ENCODE measurements around the gene OR5K4. TPM values are rescaled to one million over a fixed set of nuclear protein-coding genes. Genes with fewer than 3 reads are reported as not detected.

OR5K4 gene
- polyA plus RNA-seq, 2 of the 4 experiments (the other 2 are of a cell fraction) = not detected

- ATAC-seq = no peak
- H3K9me3 ChIP-seq = no peaks in the 10 kb centered on the region
- WGBS (ENCODE audit: missing lambda C conversion rate) = 24% methylated on average over 2 of the region's 2 CpGs
- no peak overlapping the region for H3K4me2 ChIP-seq
- POLR2A ChIA-PET = no interaction called here
- TF ChIP-seq, protein P1, sequence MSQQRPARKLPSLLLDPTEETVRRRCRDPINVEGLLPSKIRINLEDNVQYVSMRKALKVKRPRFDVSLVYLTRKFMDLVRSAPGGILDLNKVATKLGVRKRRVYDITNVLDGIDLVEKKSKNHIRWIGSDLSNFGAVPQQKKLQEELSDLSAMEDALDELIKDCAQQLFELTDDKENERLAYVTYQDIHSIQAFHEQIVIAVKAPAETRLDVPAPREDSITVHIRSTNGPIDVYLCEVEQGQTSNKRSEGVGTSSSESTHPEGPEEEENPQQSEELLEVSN (IDR thresholded peaks at IDR 0.05; ENCODE audit: borderline replicate concordance, low read depth) = no peak
- TF ChIP-seq HEYL (CRISPR knock-in tag; IDR thresholded peaks at IDR 0.05) (no peak), ZC3H11A (IDR thresholded peaks at IDR 0.05) (no peak), KDM5A (IDR thresholded peaks at IDR 0.05) (no peak), CEBPB (IDR thresholded peaks at IDR 0.05) (no peak), ZNF302 (CRISPR knock-in tag; IDR thresholded peaks at IDR 0.05) (no peak), POLR2A (IDR thresholded peaks at IDR 0.05; ENCODE audit: low read length) (no peak), CBX8 (IDR thresholded peaks at IDR 0.05) (no peak), POLR2AphosphoS2 (conservative IDR thresholded peaks at IDR 0.05; ENCODE audit: low read length) (no peak), JUNB (IDR thresholded peaks at IDR 0.05) (no peak), BHLHE40 (IDR thresholded peaks at IDR 0.05; ENCODE audit: low read depth, low read length) (no peak), RARB (CRISPR knock-in tag; IDR thresholded peaks at IDR 0.05) (no peak)
- TF ChIP-seq, protein P2, sequence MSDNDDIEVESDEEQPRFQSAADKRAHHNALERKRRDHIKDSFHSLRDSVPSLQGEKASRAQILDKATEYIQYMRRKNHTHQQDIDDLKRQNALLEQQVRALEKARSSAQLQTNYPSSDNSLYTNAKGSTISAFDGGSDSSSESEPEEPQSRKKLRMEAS (IDR thresholded peaks at IDR 0.05) = no peak
- TF ChIP-seq, protein P3, sequence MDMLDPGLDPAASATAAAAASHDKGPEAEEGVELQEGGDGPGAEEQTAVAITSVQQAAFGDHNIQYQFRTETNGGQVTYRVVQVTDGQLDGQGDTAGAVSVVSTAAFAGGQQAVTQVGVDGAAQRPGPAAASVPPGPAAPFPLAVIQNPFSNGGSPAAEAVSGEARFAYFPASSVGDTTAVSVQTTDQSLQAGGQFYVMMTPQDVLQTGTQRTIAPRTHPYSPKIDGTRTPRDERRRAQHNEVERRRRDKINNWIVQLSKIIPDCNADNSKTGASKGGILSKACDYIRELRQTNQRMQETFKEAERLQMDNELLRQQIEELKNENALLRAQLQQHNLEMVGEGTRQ (IDR thresholded peaks at IDR 0.05) = no peak
- CTCF ChIA-PET = interaction anchor here (1.5 to 2.6 kb wide), 2 partner anchors 8 to 287 kb away, joined by 3 to 27 read pairs; no protein-coding TSS in a partner anchor
- no peak for FAIRE-seq
- H3K27ac ChIP-seq = no peak overlapping the region
- no peak for DNase-seq (ENCODE audit: low read depth in 1 of 2, low spot score in 1 of 2)
- no peaks in the 10 kb centered on the region for H3K4me1 ChIP-seq
- no peak overlapping the region for H3K4me3 ChIP-seq
These were observed 27.4 kb upstream of the OR5K4 start for GRCh38 chr3:98326105-98326893.

DNA sequence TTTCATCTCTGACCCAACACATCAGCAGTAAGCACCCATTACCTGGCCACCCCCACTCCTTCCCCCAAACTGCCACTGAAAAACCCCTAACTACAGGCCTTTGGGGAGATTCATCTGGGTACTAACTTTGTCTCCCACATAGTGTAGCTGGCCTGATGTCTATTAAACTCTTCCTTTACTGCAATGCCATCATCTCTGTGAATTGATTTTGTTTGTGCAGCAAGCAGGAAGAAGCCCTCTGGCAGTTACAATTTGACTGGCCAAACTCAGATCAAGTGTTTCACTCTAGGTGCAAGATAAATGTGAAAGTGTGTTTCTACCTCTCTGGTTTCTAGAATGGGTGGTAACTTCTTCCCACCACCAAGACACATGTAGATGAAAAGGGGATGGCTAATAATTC is 26.7 kb upstream of the OR5K4 start:
- no peak for FAIRE-seq
- Histone ChIP-seq H3K27ac (no peak overlapping the region), H3K4me2 (no peak overlapping the region), H3K4me1 (no peaks in the 10 kb centered on the region), H3K9me3 (no peaks in the 10 kb centered on the region), H3K4me3 (no peak overlapping the region)
- no peak for TF ChIP-seq CHD2 (IDR thresholded peaks at IDR 0.05; ENCODE audit: low read length, partially characterized antibody)
- TF ChIP-seq NFE2L2 (conservative IDR thresholded peaks at IDR 0.05; ENCODE audit: low read length) = no peak
- TF ChIP-seq, protein P2 (IDR thresholded peaks at IDR 0.05) = no peak
- no peak for TF ChIP-seq ZSCAN20 (CRISPR knock-in tag; IDR thresholded peaks at IDR 0.05)
- TF ChIP-seq KDM5A (IDR thresholded peaks at IDR 0.05) = no peak
- no peak for TF ChIP-seq EP300 (IDR thresholded peaks at IDR 0.05)
- no peak for TF ChIP-seq SMC3 (IDR thresholded peaks at IDR 0.05)
- no peak for TF ChIP-seq TP53 (CRISPR knock-in tag; IDR thresholded peaks at IDR 0.05)
- no peak for TF ChIP-seq FOSL2 (IDR thresholded peaks at IDR 0.05)
- no peak for TF ChIP-seq FOSL2 (CRISPR knock-in tag; IDR thresholded peaks at IDR 0.05)
- no peak for TF ChIP-seq POLR2AphosphoS2 (conservative IDR thresholded peaks at IDR 0.05; ENCODE audit: low read length)
- TF ChIP-seq FOSB (CRISPR knock-in tag; IDR thresholded peaks at IDR 0.05) = no peak
- ChIA-PET CTCF (interaction anchor here (2.6 kb wide), 1 partner anchor 288 kb away, joined by 27 read pairs; no protein-coding TSS in a partner anchor), POLR2A (no interaction called here)
- ATAC-seq = no peak
- DNase-seq (ENCODE audit: low read depth in 1 of 2, low spot score in 1 of 2) = no peak

- ATAC-seq (peak; percentile 8 to 20; a peak in 3 of 6 replicates), DNase-seq (ENCODE audit: low read depth in 1 of 2, low spot score in 1 of 2) (no peak), FAIRE-seq (no peak)
- Histone ChIP-seq H3K27ac (no peak overlapping the region), H3K4me1 (no peaks in the 10 kb centered on the region), H3K4me3 (no peak overlapping the region), H3K9me3 (no peaks in the 10 kb centered on the region), H3K4me2 (no peak overlapping the region)
- WGBS (ENCODE audit: missing lambda C conversion rate) = 10% methylated on average over 2 of the region's 5 CpGs
- POLR2A ChIA-PET = interaction anchor here (1.0 kb wide), 1 partner anchor 284 kb away, joined by 3 read pairs; no protein-coding TSS in a partner anchor
- CTCF ChIA-PET = interaction anchor here (0.8 to 3.8 kb wide), 20 partner anchors 8 to 305 kb away, joined by 3 to 89 read pairs (median 4); no protein-coding TSS in a partner anchor
- TF ChIP-seq GATA3 (IDR thresholded peaks at IDR 0.05; ENCODE audit: borderline replicate concordance) (no peak), RNF2 (IDR thresholded peaks at IDR 0.05; ENCODE audit: borderline replicate concordance, low read depth) (no peak), RFX5 (IDR thresholded peaks at IDR 0.05) (no peak), HOXB13 (CRISPR knock-in tag; IDR thresholded peaks at IDR 0.05; ENCODE audit: low read depth) (no peak), RARB (CRISPR knock-in tag; IDR thresholded peaks at IDR 0.05) (no peak), BCL3 (IDR thresholded peaks at IDR 0.05) (no peak), ZFP36 (IDR thresholded peaks at IDR 0.05; ENCODE audit: borderline replicate concordance, partially characterized antibody) (no peak), JUN (IDR thresholded peaks at IDR 0.05) (no peak), TP53 (CRISPR knock-in tag; IDR thresholded peaks at IDR 0.05) (no peak), RAD21 (conservative IDR thresholded peaks at IDR 0.05 in 1 of 2, IDR thresholded peaks at IDR 0.05 in 1 of 2) (no peak), SMC3 (IDR thresholded peaks at IDR 0.05) (no peak)
- TF ChIP-seq, protein P4, sequence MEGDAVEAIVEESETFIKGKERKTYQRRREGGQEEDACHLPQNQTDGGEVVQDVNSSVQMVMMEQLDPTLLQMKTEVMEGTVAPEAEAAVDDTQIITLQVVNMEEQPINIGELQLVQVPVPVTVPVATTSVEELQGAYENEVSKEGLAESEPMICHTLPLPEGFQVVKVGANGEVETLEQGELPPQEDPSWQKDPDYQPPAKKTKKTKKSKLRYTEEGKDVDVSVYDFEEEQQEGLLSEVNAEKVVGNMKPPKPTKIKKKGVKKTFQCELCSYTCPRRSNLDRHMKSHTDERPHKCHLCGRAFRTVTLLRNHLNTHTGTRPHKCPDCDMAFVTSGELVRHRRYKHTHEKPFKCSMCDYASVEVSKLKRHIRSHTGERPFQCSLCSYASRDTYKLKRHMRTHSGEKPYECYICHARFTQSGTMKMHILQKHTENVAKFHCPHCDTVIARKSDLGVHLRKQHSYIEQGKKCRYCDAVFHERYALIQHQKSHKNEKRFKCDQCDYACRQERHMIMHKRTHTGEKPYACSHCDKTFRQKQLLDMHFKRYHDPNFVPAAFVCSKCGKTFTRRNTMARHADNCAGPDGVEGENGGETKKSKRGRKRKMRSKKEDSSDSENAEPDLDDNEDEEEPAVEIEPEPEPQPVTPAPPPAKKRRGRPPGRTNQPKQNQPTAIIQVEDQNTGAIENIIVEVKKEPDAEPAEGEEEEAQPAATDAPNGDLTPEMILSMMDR (IDR thresholded peaks at IDR 0.05) = no peak
These were observed 24.7 kb upstream of the OR5K4 start for GRCh38 chr3:98328933-98329332.

All from A549 (cell line).